A549 treated with RU486 at 1 μM for 4 hours (cell line): Measurements from ENCODE around the gene TIE1. TPM values are rescaled to one million over a fixed set of nuclear protein-coding genes. Genes with fewer than 3 reads are reported as not detected.

Source experiments
- total RNA-seq: library from RNA; stranded (reverse); fragments of 200-300 nt; extraction: Qiagen RNA extraction; gene quantifications from 5 replicates; pipeline ENCODE4 v1.2.3, GENCODE V29; 2022; ENCODE audit warnings: low read depth

The TIE1 gene
- total RNA-seq: 0.03 TPM in 1 of 5 replicates, not detected in the others

GRCh38 chr1:43300378-43301094 lies at the start of gene TIE1:
Gene TIE1 (plus strand): TSS chr1:43300982. CDS start chr1:43301072, 90 bp downstream.

GRCh38 chr1:43269627-43270375 lies 31.0 kb upstream of the TIE1 start, which contains the start of gene TMEM125:
Gene TMEM125 (plus strand): TSS chr1:43269983. CDS start chr1:43272723, 2,740 bp downstream.

GRCh38 chr1:43285269-43285990 lies 15.4 kb upstream of the TIE1 start, which contains the start of gene C1orf210:
Gene C1orf210 (minus strand): TSS chr1:43285581. CDS start chr1:43283270, 2,311 bp downstream.

GRCh38 chr1:43337588-43337987 lies 36.8 kb downstream of the TIE1 start, which contains the start of gene MPL:
Gene MPL (plus strand): TSS chr1:43337818. CDS start chr1:43337849, 31 bp downstream.

GRCh38 chr1:43358746-43359693 lies 58.2 kb downstream of the TIE1 start, which contains the start of gene CDC20:
Gene CDC20 (plus strand): TSS chr1:43358981. CDS start chr1:43359216, 235 bp downstream.

GRCh38 chr1:43367904-43368645 lies 67.3 kb downstream of the TIE1 start, which contains the start of gene ELOVL1:
Gene ELOVL1 (minus strand): TSS chr1:43368011. CDS start chr1:43365609, 2,402 bp downstream.

Other genes starting within 250 kb of the TIE1 start
- gene EBNA1BP2, start 128.7 kb upstream of the TIE1 start, total RNA-seq: 177 to 217 TPM (median 193 TPM) in 5 replicates
- 0.26 to 0.84 TPM (median 0.29 TPM) in 5 replicates for gene CFAP57, start 128.7 kb upstream of the TIE1 start, total RNA-seq
- not detected in 5 replicates for gene TMEM125, start 31.0 kb upstream of the TIE1 start, total RNA-seq
- not detected in 5 replicates for gene C1orf210, start 15.4 kb upstream of the TIE1 start, total RNA-seq
- 0.31 TPM in 1 of 5 replicates, not detected in the others for gene MPL, start 36.8 kb downstream of the TIE1 start, total RNA-seq
- gene CDC20, start 58.0 kb downstream of the TIE1 start, total RNA-seq: 174 to 213 TPM (median 193 TPM) in 5 replicates
- 138 to 163 TPM (median 143 TPM) in 5 replicates for gene ELOVL1, start 67.0 kb downstream of the TIE1 start, total RNA-seq
- gene MED8, start 88.8 kb downstream of the TIE1 start, total RNA-seq: 34.9 to 41.5 TPM (median 36.7 TPM) in 5 replicates
- 4.9 to 7.9 TPM (median 6.6 TPM) in 5 replicates for gene SZT2, start 88.9 kb downstream of the TIE1 start, total RNA-seq
- gene HYI, start 152.9 kb downstream of the TIE1 start, total RNA-seq: 10.8 to 18.9 TPM (median 15.5 TPM) in 5 replicates
- gene PTPRF, start 229.9 kb downstream of the TIE1 start, total RNA-seq: 84.6 to 111 TPM (median 96.8 TPM) in 5 replicates